HepG2 (cell line): ENCODE results near the gene CBFA2T2. TPM values are rescaled to one million over a fixed set of nuclear protein-coding genes. Genes with fewer than 3 reads are reported as not detected.

Source experiments
- ATM ChIP-seq: fragments of 450-650 bp; IDR thresholded peaks from 2 replicates; pipeline ENCODE4 v1.7.1; 2017; ENCODE audit warnings: mild to moderate bottlenecking, borderline replicate concordance
- CAMTA2 ChIP-seq: sonication (generic); formaldehyde crosslinking; IDR thresholded peaks from 2 replicates; pipeline ENCODE4 v1.4.0; 2020; ENCODE audit warnings: mild to moderate bottlenecking, missing genetic modification reagents, borderline replicate concordance
- CREB1 ChIP-seq, 2 experiments: fragments of 450-650 bp in 1 of 2; IDR thresholded peaks; 2 replicates each; pipeline ENCODE4 v1.6.1; 2016 to 2017; ENCODE audit warnings: control low read depth in 1 of 2, mild to moderate bottlenecking in 1 of 2, missing compliant biosample characterization in 1 of 2, missing genetic modification characterization in 1 of 2
- GATAD1 ChIP-seq: IDR thresholded peaks from 2 replicates; pipeline ENCODE4 v1.6.1; 2016; ENCODE audit warnings: missing genetic modification reagents, missing compliant biosample characterization
- RARG ChIP-seq: sonication (generic); formaldehyde crosslinking; IDR thresholded peaks from 2 replicates; pipeline ENCODE4 v1.4.0; 2020; ENCODE audit warnings: low read depth, mild to moderate bottlenecking, missing genetic modification reagents
- TGIF2 ChIP-seq: IDR thresholded peaks from 2 replicates; pipeline ENCODE4 v1.6.1; 2016; ENCODE audit warnings: control low read depth, missing compliant biosample characterization
- ZNF234 ChIP-seq: sonication (generic); formaldehyde crosslinking; conservative IDR thresholded peaks from 2 replicates; pipeline ENCODE4 v1.5.1; 2020; ENCODE audit warnings: mild to moderate bottlenecking, missing genetic modification reagents
- ZNF432 ChIP-seq: sonication (generic); formaldehyde crosslinking; IDR thresholded peaks from 2 replicates; pipeline ENCODE4 v1.5.0; 2020; ENCODE audit warnings: missing genetic modification reagents, mild to moderate bottlenecking, borderline replicate concordance
- polyA plus RNA-seq, 8 experiments: library from polyadenylated mRNA; depleted of rRNA in 3 of 8; stranded (reverse) in 7 of 8; unstranded in 1 of 8; fragments of >200 nt; fragmentation: Illumina TruSeq in 4 of 8; extraction: Trizol in 4 of 8; gene quantifications; 2 replicates each; pipeline versions ENCODE4 v1.2.1 to v1.2.3, GENCODE V29; 2011 to 2016; ENCODE audit warnings: low read depth in 4 of 8, missing spikeins in 1 of 8, mixed read lengths in 1 of 8; ENCODE audit not compliant: insufficient read depth in 1 of 8
- total RNA-seq, 5 experiments: library from RNA; depleted of rRNA; stranded (reverse); fragments of >200 nt; fragmentation: Illumina TruSeq; extraction: Trizol; gene quantifications; 2 replicates each; pipeline ENCODE4 v1.2.3, GENCODE V29; 2016; ENCODE audit warnings: low read depth in 1 of 5
- TF ChIP-seq, protein P1 (sequence below): IDR thresholded peaks from 2 replicates; pipeline ENCODE4 v1.6.1; 2012; ENCODE audit warnings: low read depth, low read length, improper control_type of control experiment
- TF ChIP-seq, protein P2 (sequence below): fragments of 450-650 bp; IDR thresholded peaks from 2 replicates; pipeline ENCODE4 v1.6.1; 2017; ENCODE audit warnings: mild to moderate bottlenecking
- TF ChIP-seq, protein P3 (sequence below): sonication (generic); formaldehyde crosslinking; IDR thresholded peaks from 2 replicates; pipeline ENCODE4 v1.4.0; 2020; ENCODE audit warnings: missing genetic modification reagents
- TF ChIP-seq, protein P4 (sequence below): sonication (generic); formaldehyde crosslinking; IDR thresholded peaks from 2 replicates; pipeline ENCODE4 v1.5.0; 2020; ENCODE audit warnings: mild to moderate bottlenecking, missing genetic modification reagents
- TF ChIP-seq, protein P5 (sequence below): IDR thresholded peaks from 2 replicates; pipeline ENCODE4 v1.6.1; 2016; ENCODE audit warnings: low read depth, missing genetic modification reagents, missing compliant biosample characterization

Gene CBFA2T2
- total and polyA plus RNA-seq, 2 of the 13 experiments (the other 11 are each of a cell fraction or from before 2014, with no cell fraction given) = 6.3 to 21.2 TPM

DNA sequence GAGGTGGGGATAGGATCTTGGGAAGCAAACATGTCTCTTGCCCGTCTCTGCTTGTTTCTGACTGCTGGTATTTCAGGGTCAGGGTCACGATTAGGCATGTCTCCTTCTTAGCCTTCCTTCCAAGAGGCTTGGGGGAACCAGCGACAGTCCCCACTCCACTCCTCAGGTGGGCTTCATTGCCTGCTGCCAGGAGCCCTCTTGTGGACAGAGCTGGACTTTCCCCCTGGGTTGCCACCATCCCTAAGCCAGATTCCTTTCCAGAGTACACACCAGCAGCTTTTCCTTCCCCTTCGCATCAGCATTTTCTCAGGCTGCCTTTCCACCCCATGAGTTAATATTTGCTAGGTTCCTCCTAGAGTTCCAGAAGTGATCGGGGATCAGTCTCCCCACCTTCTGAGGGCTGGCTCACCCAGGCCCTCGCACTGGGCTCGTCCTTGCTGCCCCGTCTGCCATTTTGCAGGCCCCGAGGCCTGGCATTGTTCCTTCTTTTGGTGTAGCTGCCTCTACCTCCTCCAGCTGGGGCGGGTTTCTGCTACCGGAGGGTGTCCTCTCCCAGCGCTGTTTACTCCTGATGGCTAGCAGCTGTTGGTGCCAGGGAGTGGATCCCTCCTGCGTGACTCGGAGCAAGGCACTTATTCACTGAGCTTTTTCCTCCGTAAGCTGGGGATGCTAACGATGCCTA, 163.5 kb downstream of the CBFA2T2 start (continued):
- TF ChIP-seq, protein P1, sequence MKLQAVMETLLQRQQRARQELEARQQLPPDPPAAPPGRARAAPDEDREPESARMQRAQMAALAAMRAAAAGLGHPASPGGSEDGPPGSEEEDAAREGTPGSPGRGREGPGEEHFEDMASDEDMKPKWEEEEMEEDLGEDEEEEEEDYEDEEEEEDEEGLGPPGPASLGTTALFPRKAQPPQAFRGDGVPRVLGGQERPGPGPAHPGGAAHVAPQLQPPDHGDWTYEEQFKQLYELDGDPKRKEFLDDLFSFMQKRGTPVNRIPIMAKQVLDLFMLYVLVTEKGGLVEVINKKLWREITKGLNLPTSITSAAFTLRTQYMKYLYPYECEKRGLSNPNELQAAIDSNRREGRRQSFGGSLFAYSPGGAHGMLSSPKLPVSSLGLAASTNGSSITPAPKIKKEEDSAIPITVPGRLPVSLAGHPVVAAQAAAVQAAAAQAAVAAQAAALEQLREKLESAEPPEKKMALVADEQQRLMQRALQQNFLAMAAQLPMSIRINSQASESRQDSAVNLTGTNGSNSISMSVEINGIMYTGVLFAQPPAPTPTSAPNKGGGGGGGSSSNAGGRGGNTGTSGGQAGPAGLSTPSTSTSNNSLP = no peak
- TF ChIP-seq, protein P2, sequence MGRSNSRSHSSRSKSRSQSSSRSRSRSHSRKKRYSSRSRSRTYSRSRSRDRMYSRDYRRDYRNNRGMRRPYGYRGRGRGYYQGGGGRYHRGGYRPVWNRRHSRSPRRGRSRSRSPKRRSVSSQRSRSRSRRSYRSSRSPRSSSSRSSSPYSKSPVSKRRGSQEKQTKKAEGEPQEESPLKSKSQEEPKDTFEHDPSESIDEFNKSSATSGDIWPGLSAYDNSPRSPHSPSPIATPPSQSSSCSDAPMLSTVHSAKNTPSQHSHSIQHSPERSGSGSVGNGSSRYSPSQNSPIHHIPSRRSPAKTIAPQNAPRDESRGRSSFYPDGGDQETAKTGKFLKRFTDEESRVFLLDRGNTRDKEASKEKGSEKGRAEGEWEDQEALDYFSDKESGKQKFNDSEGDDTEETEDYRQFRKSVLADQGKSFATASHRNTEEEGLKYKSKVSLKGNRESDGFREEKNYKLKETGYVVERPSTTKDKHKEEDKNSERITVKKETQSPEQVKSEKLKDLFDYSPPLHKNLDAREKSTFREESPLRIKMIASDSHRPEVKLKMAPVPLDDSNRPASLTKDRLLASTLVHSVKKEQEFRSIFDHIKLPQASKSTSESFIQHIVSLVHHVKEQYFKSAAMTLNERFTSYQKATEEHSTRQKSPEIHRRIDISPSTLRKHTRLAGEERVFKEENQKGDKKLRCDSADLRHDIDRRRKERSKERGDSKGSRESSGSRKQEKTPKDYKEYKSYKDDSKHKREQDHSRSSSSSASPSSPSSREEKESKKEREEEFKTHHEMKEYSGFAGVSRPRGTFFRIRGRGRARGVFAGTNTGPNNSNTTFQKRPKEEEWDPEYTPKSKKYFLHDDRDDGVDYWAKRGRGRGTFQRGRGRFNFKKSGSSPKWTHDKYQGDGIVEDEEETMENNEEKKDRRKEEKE = no peak
- TF ChIP-seq, protein P3, sequence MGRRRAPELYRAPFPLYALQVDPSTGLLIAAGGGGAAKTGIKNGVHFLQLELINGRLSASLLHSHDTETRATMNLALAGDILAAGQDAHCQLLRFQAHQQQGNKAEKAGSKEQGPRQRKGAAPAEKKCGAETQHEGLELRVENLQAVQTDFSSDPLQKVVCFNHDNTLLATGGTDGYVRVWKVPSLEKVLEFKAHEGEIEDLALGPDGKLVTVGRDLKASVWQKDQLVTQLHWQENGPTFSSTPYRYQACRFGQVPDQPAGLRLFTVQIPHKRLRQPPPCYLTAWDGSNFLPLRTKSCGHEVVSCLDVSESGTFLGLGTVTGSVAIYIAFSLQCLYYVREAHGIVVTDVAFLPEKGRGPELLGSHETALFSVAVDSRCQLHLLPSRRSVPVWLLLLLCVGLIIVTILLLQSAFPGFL (CRISPR knock-in tag) = no peak; the same call in 1 of the 2 replicates
- TF ChIP-seq, protein P4, sequence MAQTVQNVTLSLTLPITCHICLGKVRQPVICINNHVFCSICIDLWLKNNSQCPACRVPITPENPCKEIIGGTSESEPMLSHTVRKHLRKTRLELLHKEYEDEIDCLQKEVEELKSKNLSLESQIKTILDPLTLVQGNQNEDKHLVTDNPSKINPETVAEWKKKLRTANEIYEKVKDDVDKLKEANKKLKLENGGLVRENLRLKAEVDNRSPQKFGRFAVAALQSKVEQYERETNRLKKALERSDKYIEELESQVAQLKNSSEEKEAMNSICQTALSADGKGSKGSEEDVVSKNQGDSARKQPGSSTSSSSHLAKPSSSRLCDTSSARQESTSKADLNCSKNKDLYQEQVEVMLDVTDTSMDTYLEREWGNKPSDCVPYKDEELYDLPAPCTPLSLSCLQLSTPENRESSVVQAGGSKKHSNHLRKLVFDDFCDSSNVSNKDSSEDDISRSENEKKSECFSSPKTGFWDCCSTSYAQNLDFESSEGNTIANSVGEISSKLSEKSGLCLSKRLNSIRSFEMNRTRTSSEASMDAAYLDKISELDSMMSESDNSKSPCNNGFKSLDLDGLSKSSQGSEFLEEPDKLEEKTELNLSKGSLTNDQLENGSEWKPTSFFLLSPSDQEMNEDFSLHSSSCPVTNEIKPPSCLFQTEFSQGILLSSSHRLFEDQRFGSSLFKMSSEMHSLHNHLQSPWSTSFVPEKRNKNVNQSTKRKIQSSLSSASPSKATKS (CRISPR knock-in tag) = no peak
- TF ChIP-seq, protein P5, sequence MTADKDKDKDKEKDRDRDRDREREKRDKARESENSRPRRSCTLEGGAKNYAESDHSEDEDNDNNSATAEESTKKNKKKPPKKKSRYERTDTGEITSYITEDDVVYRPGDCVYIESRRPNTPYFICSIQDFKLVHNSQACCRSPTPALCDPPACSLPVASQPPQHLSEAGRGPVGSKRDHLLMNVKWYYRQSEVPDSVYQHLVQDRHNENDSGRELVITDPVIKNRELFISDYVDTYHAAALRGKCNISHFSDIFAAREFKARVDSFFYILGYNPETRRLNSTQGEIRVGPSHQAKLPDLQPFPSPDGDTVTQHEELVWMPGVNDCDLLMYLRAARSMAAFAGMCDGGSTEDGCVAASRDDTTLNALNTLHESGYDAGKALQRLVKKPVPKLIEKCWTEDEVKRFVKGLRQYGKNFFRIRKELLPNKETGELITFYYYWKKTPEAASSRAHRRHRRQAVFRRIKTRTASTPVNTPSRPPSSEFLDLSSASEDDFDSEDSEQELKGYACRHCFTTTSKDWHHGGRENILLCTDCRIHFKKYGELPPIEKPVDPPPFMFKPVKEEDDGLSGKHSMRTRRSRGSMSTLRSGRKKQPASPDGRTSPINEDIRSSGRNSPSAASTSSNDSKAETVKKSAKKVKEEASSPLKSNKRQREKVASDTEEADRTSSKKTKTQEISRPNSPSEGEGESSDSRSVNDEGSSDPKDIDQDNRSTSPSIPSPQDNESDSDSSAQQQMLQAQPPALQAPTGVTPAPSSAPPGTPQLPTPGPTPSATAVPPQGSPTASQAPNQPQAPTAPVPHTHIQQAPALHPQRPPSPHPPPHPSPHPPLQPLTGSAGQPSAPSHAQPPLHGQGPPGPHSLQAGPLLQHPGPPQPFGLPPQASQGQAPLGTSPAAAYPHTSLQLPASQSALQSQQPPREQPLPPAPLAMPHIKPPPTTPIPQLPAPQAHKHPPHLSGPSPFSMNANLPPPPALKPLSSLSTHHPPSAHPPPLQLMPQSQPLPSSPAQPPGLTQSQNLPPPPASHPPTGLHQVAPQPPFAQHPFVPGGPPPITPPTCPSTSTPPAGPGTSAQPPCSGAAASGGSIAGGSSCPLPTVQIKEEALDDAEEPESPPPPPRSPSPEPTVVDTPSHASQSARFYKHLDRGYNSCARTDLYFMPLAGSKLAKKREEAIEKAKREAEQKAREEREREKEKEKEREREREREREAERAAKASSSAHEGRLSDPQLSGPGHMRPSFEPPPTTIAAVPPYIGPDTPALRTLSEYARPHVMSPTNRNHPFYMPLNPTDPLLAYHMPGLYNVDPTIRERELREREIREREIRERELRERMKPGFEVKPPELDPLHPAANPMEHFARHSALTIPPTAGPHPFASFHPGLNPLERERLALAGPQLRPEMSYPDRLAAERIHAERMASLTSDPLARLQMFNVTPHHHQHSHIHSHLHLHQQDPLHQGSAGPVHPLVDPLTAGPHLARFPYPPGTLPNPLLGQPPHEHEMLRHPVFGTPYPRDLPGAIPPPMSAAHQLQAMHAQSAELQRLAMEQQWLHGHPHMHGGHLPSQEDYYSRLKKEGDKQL (CRISPR knock-in tag) = no peak
- TF ChIP-seq RARG (CRISPR knock-in tag) (no peak), TGIF2 (CRISPR knock-in tag) (0 out of 2 replicates have a peak, but pooled peaks have one; percentile 60), GATAD1 (CRISPR knock-in tag) (no peak), ZNF234 (CRISPR knock-in tag) (no peak), ZNF432 (CRISPR knock-in tag) (no peak), ATM (no peak), CREB1 (IDR thresholded peaks at IDR 0.05) (no peak), CREB1 (CRISPR knock-in tag; IDR thresholded peaks at IDR 0.05) (no peak), CAMTA2 (CRISPR knock-in tag) (no peak; the same call in 1 of the 2 replicates)
